ENCODE results near the gene IFI6. TPM values are rescaled to one million over a fixed set of nuclear protein-coding genes. Genes with fewer than 3 reads are reported as not detected.

Gene IFI6
- total and polyA plus RNA-seq, 2 of the 8 experiments (the other 6 are each of a cell fraction or from before 2014, with no cell fraction given), result 6.1 to 13.2 TPM

GRCh38 chr1:27678747-27679146 is 6.8 kb upstream of the IFI6 start (continued):
- TF ChIP-seq, protein P1, sequence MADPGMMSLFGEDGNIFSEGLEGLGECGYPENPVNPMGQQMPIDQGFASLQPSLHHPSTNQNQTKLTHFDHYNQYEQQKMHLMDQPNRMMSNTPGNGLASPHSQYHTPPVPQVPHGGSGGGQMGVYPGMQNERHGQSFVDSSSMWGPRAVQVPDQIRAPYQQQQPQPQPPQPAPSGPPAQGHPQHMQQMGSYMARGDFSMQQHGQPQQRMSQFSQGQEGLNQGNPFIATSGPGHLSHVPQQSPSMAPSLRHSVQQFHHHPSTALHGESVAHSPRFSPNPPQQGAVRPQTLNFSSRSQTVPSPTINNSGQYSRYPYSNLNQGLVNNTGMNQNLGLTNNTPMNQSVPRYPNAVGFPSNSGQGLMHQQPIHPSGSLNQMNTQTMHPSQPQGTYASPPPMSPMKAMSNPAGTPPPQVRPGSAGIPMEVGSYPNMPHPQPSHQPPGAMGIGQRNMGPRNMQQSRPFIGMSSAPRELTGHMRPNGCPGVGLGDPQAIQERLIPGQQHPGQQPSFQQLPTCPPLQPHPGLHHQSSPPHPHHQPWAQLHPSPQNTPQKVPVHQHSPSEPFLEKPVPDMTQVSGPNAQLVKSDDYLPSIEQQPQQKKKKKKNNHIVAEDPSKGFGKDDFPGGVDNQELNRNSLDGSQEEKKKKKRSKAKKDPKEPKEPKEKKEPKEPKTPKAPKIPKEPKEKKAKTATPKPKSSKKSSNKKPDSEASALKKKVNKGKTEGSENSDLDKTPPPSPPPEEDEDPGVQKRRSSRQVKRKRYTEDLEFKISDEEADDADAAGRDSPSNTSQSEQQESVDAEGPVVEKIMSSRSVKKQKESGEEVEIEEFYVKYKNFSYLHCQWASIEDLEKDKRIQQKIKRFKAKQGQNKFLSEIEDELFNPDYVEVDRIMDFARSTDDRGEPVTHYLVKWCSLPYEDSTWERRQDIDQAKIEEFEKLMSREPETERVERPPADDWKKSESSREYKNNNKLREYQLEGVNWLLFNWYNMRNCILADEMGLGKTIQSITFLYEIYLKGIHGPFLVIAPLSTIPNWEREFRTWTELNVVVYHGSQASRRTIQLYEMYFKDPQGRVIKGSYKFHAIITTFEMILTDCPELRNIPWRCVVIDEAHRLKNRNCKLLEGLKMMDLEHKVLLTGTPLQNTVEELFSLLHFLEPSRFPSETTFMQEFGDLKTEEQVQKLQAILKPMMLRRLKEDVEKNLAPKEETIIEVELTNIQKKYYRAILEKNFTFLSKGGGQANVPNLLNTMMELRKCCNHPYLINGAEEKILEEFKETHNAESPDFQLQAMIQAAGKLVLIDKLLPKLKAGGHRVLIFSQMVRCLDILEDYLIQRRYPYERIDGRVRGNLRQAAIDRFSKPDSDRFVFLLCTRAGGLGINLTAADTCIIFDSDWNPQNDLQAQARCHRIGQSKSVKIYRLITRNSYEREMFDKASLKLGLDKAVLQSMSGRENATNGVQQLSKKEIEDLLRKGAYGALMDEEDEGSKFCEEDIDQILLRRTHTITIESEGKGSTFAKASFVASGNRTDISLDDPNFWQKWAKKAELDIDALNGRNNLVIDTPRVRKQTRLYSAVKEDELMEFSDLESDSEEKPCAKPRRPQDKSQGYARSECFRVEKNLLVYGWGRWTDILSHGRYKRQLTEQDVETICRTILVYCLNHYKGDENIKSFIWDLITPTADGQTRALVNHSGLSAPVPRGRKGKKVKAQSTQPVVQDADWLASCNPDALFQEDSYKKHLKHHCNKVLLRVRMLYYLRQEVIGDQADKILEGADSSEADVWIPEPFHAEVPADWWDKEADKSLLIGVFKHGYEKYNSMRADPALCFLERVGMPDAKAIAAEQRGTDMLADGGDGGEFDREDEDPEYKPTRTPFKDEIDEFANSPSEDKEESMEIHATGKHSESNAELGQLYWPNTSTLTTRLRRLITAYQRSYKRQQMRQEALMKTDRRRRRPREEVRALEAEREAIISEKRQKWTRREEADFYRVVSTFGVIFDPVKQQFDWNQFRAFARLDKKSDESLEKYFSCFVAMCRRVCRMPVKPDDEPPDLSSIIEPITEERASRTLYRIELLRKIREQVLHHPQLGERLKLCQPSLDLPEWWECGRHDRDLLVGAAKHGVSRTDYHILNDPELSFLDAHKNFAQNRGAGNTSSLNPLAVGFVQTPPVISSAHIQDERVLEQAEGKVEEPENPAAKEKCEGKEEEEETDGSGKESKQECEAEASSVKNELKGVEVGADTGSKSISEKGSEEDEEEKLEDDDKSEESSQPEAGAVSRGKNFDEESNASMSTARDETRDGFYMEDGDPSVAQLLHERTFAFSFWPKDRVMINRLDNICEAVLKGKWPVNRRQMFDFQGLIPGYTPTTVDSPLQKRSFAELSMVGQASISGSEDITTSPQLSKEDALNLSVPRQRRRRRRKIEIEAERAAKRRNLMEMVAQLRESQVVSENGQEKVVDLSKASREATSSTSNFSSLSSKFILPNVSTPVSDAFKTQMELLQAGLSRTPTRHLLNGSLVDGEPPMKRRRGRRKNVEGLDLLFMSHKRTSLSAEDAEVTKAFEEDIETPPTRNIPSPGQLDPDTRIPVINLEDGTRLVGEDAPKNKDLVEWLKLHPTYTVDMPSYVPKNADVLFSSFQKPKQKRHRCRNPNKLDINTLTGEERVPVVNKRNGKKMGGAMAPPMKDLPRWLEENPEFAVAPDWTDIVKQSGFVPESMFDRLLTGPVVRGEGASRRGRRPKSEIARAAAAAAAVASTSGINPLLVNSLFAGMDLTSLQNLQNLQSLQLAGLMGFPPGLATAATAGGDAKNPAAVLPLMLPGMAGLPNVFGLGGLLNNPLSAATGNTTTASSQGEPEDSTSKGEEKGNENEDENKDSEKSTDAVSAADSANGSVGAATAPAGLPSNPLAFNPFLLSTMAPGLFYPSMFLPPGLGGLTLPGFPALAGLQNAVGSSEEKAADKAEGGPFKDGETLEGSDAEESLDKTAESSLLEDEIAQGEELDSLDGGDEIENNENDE (IDR thresholded peaks at IDR 0.05; ENCODE audit: insufficient replicate concordance, low read length), result no peak
- TF ChIP-seq, protein P2, sequence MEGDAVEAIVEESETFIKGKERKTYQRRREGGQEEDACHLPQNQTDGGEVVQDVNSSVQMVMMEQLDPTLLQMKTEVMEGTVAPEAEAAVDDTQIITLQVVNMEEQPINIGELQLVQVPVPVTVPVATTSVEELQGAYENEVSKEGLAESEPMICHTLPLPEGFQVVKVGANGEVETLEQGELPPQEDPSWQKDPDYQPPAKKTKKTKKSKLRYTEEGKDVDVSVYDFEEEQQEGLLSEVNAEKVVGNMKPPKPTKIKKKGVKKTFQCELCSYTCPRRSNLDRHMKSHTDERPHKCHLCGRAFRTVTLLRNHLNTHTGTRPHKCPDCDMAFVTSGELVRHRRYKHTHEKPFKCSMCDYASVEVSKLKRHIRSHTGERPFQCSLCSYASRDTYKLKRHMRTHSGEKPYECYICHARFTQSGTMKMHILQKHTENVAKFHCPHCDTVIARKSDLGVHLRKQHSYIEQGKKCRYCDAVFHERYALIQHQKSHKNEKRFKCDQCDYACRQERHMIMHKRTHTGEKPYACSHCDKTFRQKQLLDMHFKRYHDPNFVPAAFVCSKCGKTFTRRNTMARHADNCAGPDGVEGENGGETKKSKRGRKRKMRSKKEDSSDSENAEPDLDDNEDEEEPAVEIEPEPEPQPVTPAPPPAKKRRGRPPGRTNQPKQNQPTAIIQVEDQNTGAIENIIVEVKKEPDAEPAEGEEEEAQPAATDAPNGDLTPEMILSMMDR (IDR thresholded peaks at IDR 0.05; ENCODE audit: control extremely low read depth in 1 of 3, insufficient read depth in 1 of 3, low read depth in 1 of 3, low read length in 3 of 3), result no peak
- TF ChIP-seq ASH2L (IDR thresholded peaks at IDR 0.05; ENCODE audit: low read length), result no peak

All from H1 (cell line).